Endodermal cell (in vitro differentiated cells): ENCODE results near the gene AGO1. TPM values are rescaled to one million over a fixed set of nuclear protein-coding genes. Genes with fewer than 3 reads are reported as not detected.

ENCODE experiments used
- DNase-seq: peaks from one replicate; pipeline ENCODE4 v3.0.0-alpha.2; 2017
- H3K27ac ChIP-seq: 2 replicates; pipeline ENCODE4 v1.5.1; 2013; ENCODE audit warnings: mild to moderate bottlenecking, low read depth, low read length, moderate library complexity
- H3K27me3 ChIP-seq: 2 replicates; pipeline ENCODE4 v1.6.1; 2013; ENCODE audit warnings: mild to moderate bottlenecking, low read length, moderate library complexity; ENCODE audit not compliant: insufficient read depth, control insufficient read depth, poor library complexity, severe bottlenecking
- H3K36me3 ChIP-seq: 2 replicates; pipeline ENCODE4 v1.7.0; 2013; ENCODE audit warnings: mild to moderate bottlenecking, low read length, moderate library complexity; ENCODE audit not compliant: control insufficient read depth, insufficient read depth
- H3K4me1 ChIP-seq: one replicate; pipeline ENCODE4 v1.7.0; 2013; ENCODE audit warnings: low read length; ENCODE audit not compliant: control insufficient read depth, insufficient read depth
- H3K4me3 ChIP-seq: 2 replicates; pipeline ENCODE4 v1.5.1; 2013; ENCODE audit warnings: mild to moderate bottlenecking, low read length, moderate library complexity
- H3K9ac ChIP-seq: 2 replicates; pipeline ENCODE4 v1.6.1; 2013; ENCODE audit warnings: mild to moderate bottlenecking, low read length, moderate library complexity; ENCODE audit not compliant: poor library complexity, severe bottlenecking; ENCODE audit errors: extremely low read depth
- H3K9me3 ChIP-seq: 2 replicates; pipeline ENCODE4 v1.6.1; 2013; ENCODE audit warnings: mild to moderate bottlenecking, low read length, moderate library complexity; ENCODE audit not compliant: control insufficient read depth
- H3K27ac Mint-ChIP-seq: 2 replicates; pipeline ENCODE4 v1.8.0; 2020; ENCODE audit warnings: mixed read lengths
- H3K27me3 Mint-ChIP-seq: 2 replicates; pipeline ENCODE4 v1.8.0; 2021; ENCODE audit warnings: mild to moderate bottlenecking, mixed read lengths; ENCODE audit not compliant: insufficient read depth
- H3K36me3 Mint-ChIP-seq: 2 replicates; pipeline ENCODE4 v1.8.0; 2020; ENCODE audit warnings: low read depth, mixed read lengths
- H3K4me1 Mint-ChIP-seq: 2 replicates; pipeline ENCODE4 v1.8.0; 2020; ENCODE audit warnings: mixed read lengths
- H3K4me3 Mint-ChIP-seq: 2 replicates; pipeline ENCODE4 v1.8.0; 2020; ENCODE audit warnings: mild to moderate bottlenecking, moderate library complexity, mixed read lengths
- H3K9me3 Mint-ChIP-seq: 2 replicates; pipeline ENCODE4 v1.8.0; 2020; ENCODE audit warnings: mild to moderate bottlenecking, mixed read lengths
- CTCF ChIP-seq: fragments of 200-600 bp; sonication (generic); conservative IDR thresholded peaks from 2 replicates; pipeline ENCODE4 v1.5.0; 2021; ENCODE audit warnings: antibody characterized with exemption, mild to moderate bottlenecking
- WGBS, 2 experiments: methylation state at CpG; one replicate each; pipeline versions ENCODE4 v1.1.5 to v1.1.7; 2013; ENCODE audit warnings: missing lambda C conversion rate in 2 of 2, mixed read lengths in 1 of 2; ENCODE audit not compliant: insufficient coverage in 1 of 2, insufficient read length in 1 of 2; 5-methylcytosine and 5-hydroxymethylcytosine counted together
- total RNA-seq, 2 donors: library from RNA; stranded (reverse); fragmentation: NEBNext Ultra II Directional in 1 of 2; extraction: Animal tissue kit (Norgen Biotek cat#: 25700) in 1 of 2; gene quantifications; 2 replicates in 1 of 2; 3 replicates in 1 of 2; pipeline ENCODE4 v1.2.1, GENCODE V29; 2021

Gene AGO1
- total RNA-seq, 2 donors from 2014 or later: 54.5 to 65.7 TPM

DNA sequence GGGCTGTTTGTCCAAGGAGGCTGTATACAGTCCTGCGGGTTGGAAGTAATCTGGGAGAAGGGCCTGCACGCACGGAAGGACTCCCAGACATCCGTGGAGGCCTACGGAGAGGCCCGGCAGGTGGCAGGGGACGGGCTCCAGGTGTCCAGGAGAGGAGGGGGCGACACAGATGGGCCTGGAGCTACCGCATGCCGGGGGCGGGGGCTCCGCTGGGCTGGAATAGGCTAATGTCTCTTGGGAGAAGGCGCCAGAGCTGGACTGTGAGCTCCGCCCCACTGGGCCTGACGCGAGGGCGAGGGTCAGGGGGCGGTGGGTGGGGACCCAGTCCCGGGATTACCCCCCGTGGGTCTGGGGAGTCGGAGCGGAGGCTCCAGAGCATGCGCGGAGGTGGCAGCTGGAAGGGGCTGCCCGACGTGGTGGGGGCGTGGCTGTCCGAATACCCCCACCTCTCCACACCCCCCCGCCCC is 659 bp downstream of the AGO1 start:
- Mint-ChIP-seq H3K27me3 (no peaks in the 10 kb centered on the region), H3K4me3 (peak overlapping the region; percentile 97)
- WGBS, 2 experiments: 0% methylated on average over 6 to 26 of the region's 29 CpGs

DNA sequence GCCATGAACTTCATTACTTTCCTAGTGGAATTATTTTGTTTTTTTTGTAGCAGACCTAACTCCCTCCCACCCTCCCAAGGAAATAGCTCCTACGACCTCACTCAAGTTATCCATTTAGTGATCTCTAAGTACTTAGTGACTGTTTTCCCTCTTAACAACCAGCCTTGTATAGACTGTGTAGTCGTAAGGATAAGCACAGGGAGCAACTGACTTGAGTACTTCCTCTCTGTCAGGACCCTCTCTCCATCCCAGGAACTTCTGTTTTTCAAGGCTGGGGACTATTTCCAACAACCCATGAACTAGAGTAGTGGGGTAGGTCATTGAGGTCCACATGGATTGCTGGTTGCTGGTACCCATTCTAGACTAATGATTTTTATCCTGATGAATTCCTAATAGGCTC is 1.9 kb downstream of the AGO1 start:
- Histone ChIP-seq H3K9me3 (no peaks in the 10 kb centered on the region), H3K4me1 (peaks cover 16% of the 10 kb centered on the region), H3K4me3 (peak overlapping the region; percentile 99), H3K9ac (no peak overlapping the region), H3K27me3 (no peaks in the 10 kb centered on the region), H3K27ac (peak overlapping the region; percentile 97), H3K36me3 (peaks cover 16% of the 10 kb centered on the region)
- peak overlapping the region; percentile 64 for H3K27ac Mint-ChIP-seq
- peaks cover 15% of the 10 kb centered on the region for H3K36me3 Mint-ChIP-seq
- peaks cover 37% of the 10 kb centered on the region for H3K4me1 Mint-ChIP-seq
- DNase-seq: no peak
- no peak overlapping the region for H3K4me3 Mint-ChIP-seq
- H3K27me3 Mint-ChIP-seq: no peaks in the 10 kb centered on the region
- H3K9me3 Mint-ChIP-seq: no peaks in the 10 kb centered on the region
- TF ChIP-seq CTCF: no peak
- 41 to 68% methylated on average over 2 of the region's 2 CpGs for WGBS, 2 experiments

More for the DNA sequence above, 659 bp downstream of the AGO1 start:
- Histone ChIP-seq H3K9ac (peak overlapping the region; percentile 81), H3K36me3 (peaks cover 4% of the 10 kb centered on the region), H3K4me1 (peaks cover 16% of the 10 kb centered on the region), H3K27me3 (no peaks in the 10 kb centered on the region), H3K9me3 (no peaks in the 10 kb centered on the region), H3K4me3 (peak overlapping the region; percentile 99), H3K27ac (peak overlapping the region; percentile 96)
- peak overlapping the region; percentile 95 for H3K27ac Mint-ChIP-seq
- peaks cover 37% of the 10 kb centered on the region for H3K4me1 Mint-ChIP-seq
- H3K9me3 Mint-ChIP-seq: no peaks in the 10 kb centered on the region
- no peak for TF ChIP-seq CTCF
- peaks cover 5% of the 10 kb centered on the region for H3K36me3 Mint-ChIP-seq
- DNase-seq: peak; percentile 97

DNA sequence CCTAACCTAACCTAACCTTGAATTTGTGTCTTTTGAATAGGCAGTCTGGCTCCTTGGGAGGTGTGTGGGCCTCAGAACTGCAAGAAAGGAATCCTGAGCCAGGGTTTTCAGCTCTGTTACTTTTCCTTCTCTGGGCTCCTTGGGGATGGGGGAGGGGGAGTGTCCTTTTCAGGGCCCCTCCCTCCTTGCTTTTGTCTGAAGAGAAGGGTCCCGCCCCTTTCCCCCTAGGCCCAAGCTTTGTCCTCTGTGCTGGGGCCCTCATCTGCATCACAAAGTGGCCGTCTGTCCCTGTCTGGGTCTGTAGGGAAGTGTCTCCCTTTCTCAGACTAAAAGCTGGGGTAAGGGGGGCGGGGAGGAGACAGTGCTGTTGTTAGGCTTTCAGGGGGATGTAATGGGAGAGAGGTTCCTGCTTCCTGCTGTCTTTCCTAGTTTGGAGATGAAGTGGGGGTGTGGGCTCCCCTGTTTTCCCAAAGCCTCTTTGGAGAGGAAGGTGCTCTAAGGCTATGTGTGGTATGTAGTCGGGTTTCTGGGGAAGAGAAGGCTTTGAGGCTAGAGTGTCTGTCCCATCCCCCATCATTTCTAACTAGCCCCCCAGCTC is 3.1 kb downstream of the AGO1 start:
- Histone ChIP-seq H3K9me3 (no peaks in the 10 kb centered on the region), H3K27me3 (no peaks in the 10 kb centered on the region), H3K4me1 (peaks cover 16% of the 10 kb centered on the region), H3K27ac (peak overlapping the region; percentile 97), H3K4me3 (peak overlapping the region; percentile 74), H3K9ac (peak overlapping the region; percentile 31), H3K36me3 (peaks cover 26% of the 10 kb centered on the region)
- peaks cover 37% of the 10 kb centered on the region for H3K4me1 Mint-ChIP-seq
- peak overlapping the region; percentile 94 for H3K27ac Mint-ChIP-seq
- peak; percentile 97 for DNase-seq
- no peak for TF ChIP-seq CTCF
- no peaks in the 10 kb centered on the region for H3K27me3 Mint-ChIP-seq
- WGBS, 2 experiments: 4% methylated on average over 3 of the region's 4 CpGs; no CpG with 5 or more reads in 1 of the 2 experiments
- no peaks in the 10 kb centered on the region for H3K9me3 Mint-ChIP-seq
- H3K36me3 Mint-ChIP-seq: peaks cover 25% of the 10 kb centered on the region
- peak overlapping the region; percentile 48 for H3K4me3 Mint-ChIP-seq
